Measurements from ENCODE around the gene PMPCA. TPM values are rescaled to one million over a fixed set of nuclear protein-coding genes. Genes with fewer than 3 reads are reported as not detected.

Gene PMPCA
- total and polyA plus RNA-seq, 2 donors (not counting 3 experiments of a cell fraction or from before 2014, with no cell fraction given): 69.0 to 75.3 TPM

GRCh38 chr9:136418182-136419091 lies 8.0 kb downstream of the PMPCA start:
- CTCF ChIA-PET: interaction anchor here (1.4 kb wide), 1 partner anchor 9 kb away, joined by 4 read pairs; the partner anchor contains the start of genes ENTR1 and PMPCA
- TF ChIP-seq MYC (IDR thresholded peaks at IDR 0.05; ENCODE audit: low read depth, low read length) (no peak), GATA2 (IDR thresholded peaks at IDR 0.05; ENCODE audit: insufficient read depth, insufficient read length, low read depth, low read length) (no peak), EZH2 (IDR thresholded peaks at IDR 0.05; ENCODE audit: borderline replicate concordance, low read depth, low read length, severe bottlenecking) (no peak), POLR2AphosphoS5 (IDR thresholded peaks at IDR 0.05; ENCODE audit: insufficient read depth, low read depth, low read length) (no peak), FOS (IDR thresholded peaks at IDR 0.05; ENCODE audit: borderline replicate concordance, insufficient read depth, low read length) (no peak), CTCF (IDR thresholded peaks at IDR 0.05; ENCODE audit: extremely low read depth in 1 of 2, insufficient read depth in 1 of 2, low read depth in 1 of 2, low read length in 2 of 2) (no peak), JUN (IDR thresholded peaks at IDR 0.05; ENCODE audit: borderline replicate concordance, insufficient read depth, insufficient read length, low read depth) (no peak), MAX (IDR thresholded peaks at IDR 0.05; ENCODE audit: insufficient read depth, insufficient read length) (no peak), POLR2A (IDR thresholded peaks at IDR 0.05; ENCODE audit: low read depth, low read length) (no peak)
- peaks cover 27 to 70% of the 10 kb centered on the region in 2 experiments for H3K36me3 ChIP-seq (ENCODE audit: control insufficient read depth in 2 of 2, extremely low read depth in 1 of 2, insufficient read depth in 2 of 2, low read length in 2 of 2)
- H3K79me2 ChIP-seq (ENCODE audit: control insufficient read depth, insufficient read depth, low read length): peaks cover 2% of the 10 kb centered on the region
- POLR2A ChIA-PET: no interaction called here
- H2AFZ ChIP-seq (ENCODE audit: low read depth, low read length): no peak overlapping the region
- no TSS peak for BruUV-seq (replicated peaks)
- H3K9me3 ChIP-seq (replicated peaks; ENCODE audit: control insufficient read depth, insufficient read depth, low read length): no peaks in the 10 kb centered on the region
- intact Hi-C loops (cut with micrococcal nuclease) (no loop called here), dilution Hi-C loops (cut with MboI; ENCODE audit: extremely low pct_ligation_motif_present, low sequenced_read_pairs) (no loop called here)
- no peak overlapping the region for H3K4me3 ChIP-seq (replicated peaks in 1 of 3; ENCODE audit: insufficient read depth in 1 of 3, low read depth in 1 of 3, low read length in 3 of 3)
- FAIRE-seq (no peak), DNase-seq (ENCODE audit: low read depth, low spot score) (no peak)
- no peaks in the 10 kb centered on the region for H4K20me1 ChIP-seq (replicated peaks; ENCODE audit: control insufficient read depth, extremely low read depth, insufficient read depth, low read length)
- no peak overlapping the region for H3K27ac ChIP-seq (ENCODE audit: insufficient read depth, low read depth, low read length)
- H3K4me2 ChIP-seq (ENCODE audit: insufficient read depth, low read length): no peak overlapping the region
- no peaks in the 10 kb centered on the region for H3K4me1 ChIP-seq (ENCODE audit: control insufficient read depth, extremely low read depth, insufficient read depth, low read length)
- H3K27me3 ChIP-seq (ENCODE audit: control insufficient read depth in 2 of 2, insufficient read depth in 2 of 2, low read length in 2 of 2): no peaks in the 10 kb centered on the region
- H3K9me1 ChIP-seq (replicated peaks; ENCODE audit: control insufficient read depth, extremely low read depth, insufficient read depth, low read length): no peaks in the 10 kb centered on the region
- no peak overlapping the region for H3K9ac ChIP-seq (replicated peaks; ENCODE audit: extremely low read depth, insufficient read depth, low read length)

Data from endothelial cell of umbilical vein (primary cell).